GM12801 (cell line): Measurements from ENCODE around the gene PADI6.

ENCODE experiments used
- CTCF ChIP-seq: IDR thresholded peaks from one replicate; pipeline ENCODE4 v1.5.1; 2011; ENCODE audit warnings: control low read depth; ENCODE audit not compliant: insufficient read length; ENCODE audit errors: extremely low read depth

The PADI6 gene

GRCh38 chr1:17339521-17339920 is 32.5 kb upstream of the PADI6 start:
- TF ChIP-seq CTCF = no peak

GRCh38 chr1:17340358-17340757 is 31.6 kb upstream of the PADI6 start:
- TF ChIP-seq CTCF = no peak

GRCh38 chr1:17342014-17342441 is 30.0 kb upstream of the PADI6 start:
- no peak for TF ChIP-seq CTCF

GRCh38 chr1:17346046-17346789 is 25.8 kb upstream of the PADI6 start:
- no peak for TF ChIP-seq CTCF

GRCh38 chr1:17347769-17348592 is 24.0 kb upstream of the PADI6 start:
- TF ChIP-seq CTCF = no peak

GRCh38 chr1:17348593-17349234 is 23.3 kb upstream of the PADI6 start:
- TF ChIP-seq CTCF = no peak

- no peak for TF ChIP-seq CTCF
Measured at GRCh38 chr1:17350083-17350482, 21.9 kb upstream of the PADI6 start.
